Stimulated activated CD4-positive, alpha-beta T cell treated with anti-CD3 and anti-CD28 coated beads, Interleukin-4, amount 100 ng/mL, for 4 hours (primary cell): Measurements from ENCODE around the gene ZBTB7A.
A peak's percentile ranks its signal among the peaks of the same experiment; 100 is the strongest.

Source experiments
- DNase-seq, 2 experiments: peaks; one replicate each; pipeline ENCODE4 v3.0.0-alpha.2; 2020

Gene ZBTB7A

GRCh38 chr19:4034048-4035017 lies 32.4 kb downstream of the ZBTB7A start:
- no peak for DNase-seq

GRCh38 chr19:4033028-4033956 lies 33.4 kb downstream of the ZBTB7A start:
- no peak for DNase-seq

- DNase-seq = no peak
These were observed 34.3 kb downstream of the ZBTB7A start for GRCh38 chr19:4032436-4032835.

- no peak for DNase-seq
These were observed 35.3 kb downstream of the ZBTB7A start for GRCh38 chr19:4031420-4031819.

- DNase-seq = no peak
These were observed 35.7 kb downstream of the ZBTB7A start for GRCh38 chr19:4030981-4031380.

- no peak for DNase-seq
These were observed 36.1 kb downstream of the ZBTB7A start for GRCh38 chr19:4030552-4030951.

GRCh38 chr19:4029247-4029614 lies 37.5 kb downstream of the ZBTB7A start:
- DNase-seq = no peak

GRCh38 chr19:4028334-4029246 lies 38.1 kb downstream of the ZBTB7A start:
- DNase-seq = no peak

- DNase-seq = no peak
These were observed 39.6 kb downstream of the ZBTB7A start for GRCh38 chr19:4027146-4027545.

GRCh38 chr19:4025317-4025716 lies 41.4 kb downstream of the ZBTB7A start:
- no peak for DNase-seq

GRCh38 chr19:4023600-4024398 lies 42.9 kb downstream of the ZBTB7A start:
- no peak for DNase-seq

- no peak for DNase-seq
These were observed 47.1 kb downstream of the ZBTB7A start for GRCh38 chr19:4019578-4019977.

GRCh38 chr19:4018775-4019504 lies 47.8 kb downstream of the ZBTB7A start:
- no peak for DNase-seq

GRCh38 chr19:4018140-4018613 lies 48.5 kb downstream of the ZBTB7A start:
- DNase-seq = no peak

- no peak for DNase-seq
These were observed 49.6 kb downstream of the ZBTB7A start for GRCh38 chr19:4016903-4017638.

- DNase-seq = no peak
These were observed 50.2 kb downstream of the ZBTB7A start for GRCh38 chr19:4016486-4016885.

- no peak for DNase-seq
These were observed 50.8 kb downstream of the ZBTB7A start for GRCh38 chr19:4015705-4016402.

GRCh38 chr19:4014541-4015491 lies 51.9 kb downstream of the ZBTB7A start:
- peak; percentile 32 for DNase-seq
